ENCODE measurements around the gene CTNNBL1. TPM values are rescaled to one million over a fixed set of nuclear protein-coding genes. Genes with fewer than 3 reads are reported as not detected.
"Not testable (repeated sequence)": the region's sequence is repeated elsewhere in the genome, so short reads cannot be mapped to it uniquely, and the experiment has no call there.

CTNNBL1 gene
- total RNA-seq, 4 donors from 2014 or later = 15.3 to 31.5 (median 27.2) TPM

DNA sequence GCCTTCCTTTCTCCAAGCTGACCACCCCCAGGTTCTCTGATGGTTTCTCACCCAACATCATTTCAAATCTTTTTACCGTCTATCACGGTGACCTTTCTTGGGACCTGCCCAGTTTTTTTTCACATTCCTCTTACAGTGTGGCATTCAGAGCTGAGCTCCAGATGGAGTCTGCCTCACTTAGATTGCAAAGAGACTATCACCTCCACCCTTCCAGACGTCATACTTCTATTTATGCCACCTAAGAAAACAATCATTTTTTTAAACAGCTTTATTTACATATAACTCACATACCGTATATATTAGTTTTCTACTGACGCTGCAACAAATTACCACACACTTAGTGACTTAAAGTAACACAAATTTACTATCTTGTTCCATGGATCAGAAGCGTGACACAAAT, 32.3 kb upstream of the CTNNBL1 start:
- DNase-seq = no peak
- no peak overlapping the region for H3K4me3 ChIP-seq
- H3K27ac ChIP-seq = no peak overlapping the region
- WGBS, 2 donors = 56 to 72% methylated on average over 6 of the region's 6 CpGs
- H3K36me3 ChIP-seq = no peaks in the 10 kb centered on the region
- intact Hi-C loops (cut with DNase I) = no loop called here
- H3K27me3 ChIP-seq = no peaks in the 10 kb centered on the region
- no peak for TF ChIP-seq POLR2A (IDR thresholded peaks at IDR 0.05)
- TF ChIP-seq, protein P1, sequence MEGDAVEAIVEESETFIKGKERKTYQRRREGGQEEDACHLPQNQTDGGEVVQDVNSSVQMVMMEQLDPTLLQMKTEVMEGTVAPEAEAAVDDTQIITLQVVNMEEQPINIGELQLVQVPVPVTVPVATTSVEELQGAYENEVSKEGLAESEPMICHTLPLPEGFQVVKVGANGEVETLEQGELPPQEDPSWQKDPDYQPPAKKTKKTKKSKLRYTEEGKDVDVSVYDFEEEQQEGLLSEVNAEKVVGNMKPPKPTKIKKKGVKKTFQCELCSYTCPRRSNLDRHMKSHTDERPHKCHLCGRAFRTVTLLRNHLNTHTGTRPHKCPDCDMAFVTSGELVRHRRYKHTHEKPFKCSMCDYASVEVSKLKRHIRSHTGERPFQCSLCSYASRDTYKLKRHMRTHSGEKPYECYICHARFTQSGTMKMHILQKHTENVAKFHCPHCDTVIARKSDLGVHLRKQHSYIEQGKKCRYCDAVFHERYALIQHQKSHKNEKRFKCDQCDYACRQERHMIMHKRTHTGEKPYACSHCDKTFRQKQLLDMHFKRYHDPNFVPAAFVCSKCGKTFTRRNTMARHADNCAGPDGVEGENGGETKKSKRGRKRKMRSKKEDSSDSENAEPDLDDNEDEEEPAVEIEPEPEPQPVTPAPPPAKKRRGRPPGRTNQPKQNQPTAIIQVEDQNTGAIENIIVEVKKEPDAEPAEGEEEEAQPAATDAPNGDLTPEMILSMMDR (IDR thresholded peaks at IDR 0.05) = no peak
- no peaks in the 10 kb centered on the region for H3K4me1 ChIP-seq
- no peaks in the 10 kb centered on the region for H3K9me3 ChIP-seq

DNA sequence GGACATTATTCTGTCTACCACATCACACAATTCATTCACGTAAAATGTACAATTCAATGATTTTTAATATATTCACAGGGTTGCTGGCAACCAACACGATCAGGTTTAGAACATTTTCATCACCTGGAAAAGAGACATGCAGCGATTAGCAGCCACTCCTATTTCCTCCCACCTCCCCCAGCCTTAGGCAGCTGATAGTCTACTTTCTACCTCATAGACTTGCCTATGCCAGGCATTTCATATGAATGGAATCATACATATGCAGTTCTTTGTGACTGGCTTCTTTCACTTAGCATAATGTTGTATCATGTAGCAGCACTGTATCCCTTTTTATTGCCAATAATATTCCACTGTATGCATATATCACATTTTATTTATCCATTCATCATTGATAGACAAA, 31.5 kb upstream of the CTNNBL1 start:
- 49 to 59% methylated on average over 3 of the region's 3 CpGs for WGBS, 2 donors
- H3K27me3 ChIP-seq = no peaks in the 10 kb centered on the region
- TF ChIP-seq POLR2A (IDR thresholded peaks at IDR 0.05) = no peak
- TF ChIP-seq, protein P1 (IDR thresholded peaks at IDR 0.05) = no peak
- no peak for DNase-seq
- H3K9me3 ChIP-seq = no peaks in the 10 kb centered on the region
- H3K4me1 ChIP-seq = no peaks in the 10 kb centered on the region
- no peak overlapping the region for H3K4me3 ChIP-seq
- H3K27ac ChIP-seq = no peak overlapping the region
- H3K36me3 ChIP-seq = no peaks in the 10 kb centered on the region
- intact Hi-C loops (cut with DNase I) = no loop called here

DNA sequence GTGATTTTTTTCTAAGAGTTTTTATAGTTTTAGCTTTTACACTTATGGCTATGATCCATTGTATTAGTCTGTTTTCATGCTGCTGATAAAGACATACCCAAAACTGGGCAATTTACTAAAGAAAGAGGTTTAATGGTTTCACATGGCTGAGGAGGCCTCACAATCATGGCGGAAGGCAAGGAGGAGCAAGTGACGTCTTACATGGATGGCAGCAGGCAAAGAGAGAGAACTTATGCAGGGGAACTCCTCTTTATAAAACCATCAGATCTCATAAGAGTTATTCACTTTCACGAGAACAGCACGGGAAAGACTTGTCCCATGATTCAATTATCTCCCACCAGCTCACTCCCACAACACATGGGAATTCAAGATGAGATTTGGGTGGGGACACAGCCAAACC, 29.2 kb upstream of the CTNNBL1 start:
- WGBS, 2 donors = 82 to 88% methylated on average over 4 of the region's 4 CpGs
- intact Hi-C loops (cut with DNase I) = not testable (repeated sequence)

DNA sequence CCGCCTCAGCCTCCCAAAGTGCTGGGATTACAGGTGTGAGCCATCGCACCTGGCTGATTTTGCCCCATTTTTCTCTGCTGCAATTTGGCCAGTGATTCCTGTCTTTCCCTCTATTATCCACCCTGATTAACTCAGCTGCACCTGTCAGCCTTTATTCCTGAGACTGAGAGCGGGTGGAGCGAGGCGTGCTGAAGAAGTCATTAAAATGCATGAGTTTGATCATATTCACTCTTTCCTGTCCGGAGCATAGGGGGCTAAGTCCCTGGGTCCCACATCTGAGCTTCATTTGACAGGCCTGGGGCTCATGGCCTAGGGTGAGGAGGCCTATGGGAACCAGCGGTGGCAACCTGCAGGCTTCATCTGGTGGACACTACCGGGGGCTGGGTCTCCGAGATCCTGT, 25.7 kb upstream of the CTNNBL1 start:
- Histone ChIP-seq H3K9me3 (no peaks in the 10 kb centered on the region), H3K4me3 (no peak overlapping the region), H3K27me3 (peaks cover 0 to 39% (median 0%) of the 10 kb centered on the region in 4 donors), H3K4me1 (peaks cover 0 to 9% (median 0%) of the 10 kb centered on the region in 3 donors), H3K36me3 (no peaks in the 10 kb centered on the region), H3K27ac (no peak overlapping the region)
- no peak for DNase-seq
- WGBS, 2 donors = 79 to 81% methylated on average over 7 to 9 of the region's 9 CpGs
- intact Hi-C loops (cut with DNase I) = no loop called here
- TF ChIP-seq, protein P1 (IDR thresholded peaks at IDR 0.05) = no peak
- no peak for TF ChIP-seq POLR2A (IDR thresholded peaks at IDR 0.05)

More for the DNA sequence above, 29.2 kb upstream of the CTNNBL1 start:
- not testable (repeated sequence) for H3K27me3 ChIP-seq, DNase-seq, H3K4me3 ChIP-seq, H3K4me1 ChIP-seq, H3K36me3 ChIP-seq, H3K9me3 ChIP-seq, H3K27ac ChIP-seq

DNA sequence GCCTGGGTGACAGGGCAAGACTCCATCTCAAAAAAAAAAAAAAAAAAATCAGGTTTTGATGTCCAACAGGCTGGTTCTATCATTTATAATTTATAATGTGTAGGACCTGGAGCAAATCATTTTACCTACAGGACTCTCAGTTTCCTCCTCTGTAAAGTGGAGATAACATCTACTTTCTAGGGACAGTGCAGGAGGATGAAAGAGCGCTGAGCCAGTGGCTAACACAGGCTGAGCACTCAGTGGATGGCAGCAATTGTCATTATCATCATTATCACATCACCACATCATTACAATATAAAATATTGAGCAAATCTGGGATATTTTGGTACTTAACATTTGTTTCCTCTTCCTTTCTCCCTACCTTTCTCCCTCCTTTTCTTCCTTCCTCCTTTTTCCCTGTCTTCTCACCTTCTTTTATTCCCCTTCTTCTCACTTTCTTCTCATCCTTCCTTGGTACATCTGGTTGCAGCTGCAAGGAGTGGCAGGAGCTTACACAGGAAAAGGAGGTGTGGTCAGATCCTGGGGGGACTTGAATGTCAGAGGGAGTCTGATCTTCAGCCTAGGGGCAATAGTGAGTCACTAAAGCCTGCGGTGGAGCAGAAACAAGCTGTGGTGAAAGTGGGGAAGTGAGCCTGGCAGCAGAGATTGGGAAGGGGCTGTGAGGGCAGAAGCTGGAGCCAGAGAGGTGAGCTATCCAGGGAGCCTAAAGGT, 24.6 kb upstream of the CTNNBL1 start:
- DNase-seq = no peak
- Histone ChIP-seq H3K27ac (no peak overlapping the region), H3K9me3 (no peaks in the 10 kb centered on the region), H3K4me1 (peaks cover 0 to 9% (median 0%) of the 10 kb centered on the region in 3 donors), H3K27me3 (peaks cover 0 to 39% (median 0%) of the 10 kb centered on the region in 4 donors), H3K4me3 (no peak overlapping the region), H3K36me3 (no peaks in the 10 kb centered on the region)
- no peak for TF ChIP-seq POLR2A (IDR thresholded peaks at IDR 0.05)
- TF ChIP-seq, protein P1 (IDR thresholded peaks at IDR 0.05) = no peak
- 45 to 60% methylated on average over 2 of the region's 2 CpGs for WGBS, 2 donors
- intact Hi-C loops (cut with DNase I) = no loop called here
